GM11168 (cell line): ENCODE measurements around the gene DECR2.

Experiments used
- in situ Hi-C: fragments of 300-500 bp; cut with MboI; formaldehyde crosslinking; loops from one replicate; pipeline ENCODE4 v1.12.0; 2022; ENCODE audit warnings: low sequenced_read_pairs; ENCODE audit not compliant: unreplicated experiment

The DECR2 gene, protein sequence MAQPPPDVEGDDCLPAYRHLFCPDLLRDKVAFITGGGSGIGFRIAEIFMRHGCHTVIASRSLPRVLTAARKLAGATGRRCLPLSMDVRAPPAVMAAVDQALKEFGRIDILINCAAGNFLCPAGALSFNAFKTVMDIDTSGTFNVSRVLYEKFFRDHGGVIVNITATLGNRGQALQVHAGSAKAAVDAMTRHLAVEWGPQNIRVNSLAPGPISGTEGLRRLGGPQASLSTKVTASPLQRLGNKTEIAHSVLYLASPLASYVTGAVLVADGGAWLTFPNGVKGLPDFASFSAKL

DNA sequence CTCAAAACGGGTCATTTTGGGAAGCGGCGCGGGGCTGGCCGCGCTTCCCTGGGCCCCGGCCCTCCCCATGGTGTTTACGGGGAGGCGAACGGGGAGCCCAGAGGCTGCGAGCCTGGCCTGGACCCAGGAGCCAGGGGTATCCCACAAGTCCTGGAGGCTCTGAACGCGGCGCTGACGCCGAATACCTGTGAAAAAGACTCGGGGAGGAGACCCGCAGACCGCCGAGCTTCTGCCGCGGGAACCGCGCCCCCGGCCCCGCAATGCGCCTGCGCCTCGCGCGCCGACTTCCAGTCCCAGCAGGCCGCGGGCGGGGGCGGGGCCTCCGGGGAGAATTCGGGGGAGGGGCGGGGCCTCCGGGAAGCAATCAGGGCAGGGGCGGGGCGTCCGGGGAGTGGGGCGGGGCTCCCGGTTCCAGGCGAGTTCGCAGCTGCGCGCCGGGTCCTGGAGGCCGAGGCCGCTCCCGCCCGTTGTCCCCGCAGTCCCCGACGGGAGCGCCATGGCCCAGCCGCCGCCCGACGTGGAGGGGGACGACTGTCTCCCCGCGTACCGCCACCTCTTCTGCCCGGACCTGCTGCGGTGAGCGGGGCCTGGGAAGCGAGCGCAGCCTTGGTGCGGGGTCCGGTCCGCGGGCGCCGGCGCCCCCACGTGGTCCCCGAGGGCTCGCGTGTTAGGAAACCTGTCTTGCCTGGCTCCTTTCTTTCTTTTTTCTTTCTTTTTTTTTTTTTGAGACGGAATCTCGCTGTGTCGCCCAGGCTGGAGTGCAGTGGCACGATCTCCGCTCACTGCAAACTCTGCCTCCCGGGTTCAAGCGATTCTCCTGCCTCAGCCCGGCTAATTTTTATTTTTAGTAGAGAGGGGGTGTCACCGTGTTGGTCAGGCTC lies at the start of gene DECR2:
Gene DECR2, plus strand, starts transcription at position 418 of the 881 bp plus-strand sequence. Its CDS starts 79 bp downstream, at position 497.
- in situ Hi-C loops, result no loop called here

DNA sequence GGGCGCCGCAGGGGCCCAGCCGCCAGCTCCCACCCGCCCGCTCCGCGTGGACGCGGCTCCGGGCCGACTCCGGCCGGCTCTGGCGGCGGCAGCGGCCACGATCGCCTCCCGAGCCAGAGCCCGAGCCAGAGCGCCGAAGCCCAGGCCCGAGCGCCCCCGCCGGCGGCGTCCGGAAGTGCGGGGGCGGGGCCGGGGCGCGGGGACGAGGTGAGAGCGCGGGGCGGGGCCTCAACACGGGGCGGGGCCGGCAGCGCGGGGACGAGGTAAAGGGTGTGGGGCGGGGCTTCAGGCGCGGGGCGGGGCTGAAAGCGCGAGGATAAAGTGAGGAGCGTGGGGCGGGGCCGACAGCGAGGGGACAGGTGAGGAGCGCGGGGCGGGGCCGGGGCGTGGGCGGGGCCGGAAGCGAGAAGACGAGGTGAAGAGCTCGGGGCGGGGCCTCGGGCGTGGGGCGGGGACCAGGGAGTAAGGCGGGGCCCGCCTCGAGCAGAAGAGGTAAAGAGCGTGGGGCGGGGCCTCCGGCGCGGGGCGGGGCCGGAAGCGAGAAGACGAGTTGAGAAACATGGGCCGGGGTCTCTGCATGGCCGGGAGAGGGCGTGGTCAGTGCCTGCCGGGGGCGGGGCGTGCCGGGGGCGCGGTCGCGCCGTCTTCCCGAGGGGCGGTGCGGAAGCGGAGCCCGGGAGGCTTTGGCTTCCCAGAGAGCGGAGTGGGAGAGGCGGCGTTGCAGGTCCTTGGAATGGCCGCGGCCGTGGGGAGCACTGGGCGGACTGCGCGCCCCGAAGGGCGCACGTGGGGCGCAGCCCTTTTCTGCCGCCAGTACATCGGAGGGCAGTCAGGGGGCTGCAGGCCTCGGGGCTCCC lies 48.9 kb upstream of the DECR2 start, which contains the start of gene AXIN1:
Gene AXIN1, minus strand, starts transcription at position 177 of the 857 bp plus-strand sequence. CDS start 5,698 bp downstream, outside the sequence.
- in situ Hi-C loops, result no loop called here

DNA sequence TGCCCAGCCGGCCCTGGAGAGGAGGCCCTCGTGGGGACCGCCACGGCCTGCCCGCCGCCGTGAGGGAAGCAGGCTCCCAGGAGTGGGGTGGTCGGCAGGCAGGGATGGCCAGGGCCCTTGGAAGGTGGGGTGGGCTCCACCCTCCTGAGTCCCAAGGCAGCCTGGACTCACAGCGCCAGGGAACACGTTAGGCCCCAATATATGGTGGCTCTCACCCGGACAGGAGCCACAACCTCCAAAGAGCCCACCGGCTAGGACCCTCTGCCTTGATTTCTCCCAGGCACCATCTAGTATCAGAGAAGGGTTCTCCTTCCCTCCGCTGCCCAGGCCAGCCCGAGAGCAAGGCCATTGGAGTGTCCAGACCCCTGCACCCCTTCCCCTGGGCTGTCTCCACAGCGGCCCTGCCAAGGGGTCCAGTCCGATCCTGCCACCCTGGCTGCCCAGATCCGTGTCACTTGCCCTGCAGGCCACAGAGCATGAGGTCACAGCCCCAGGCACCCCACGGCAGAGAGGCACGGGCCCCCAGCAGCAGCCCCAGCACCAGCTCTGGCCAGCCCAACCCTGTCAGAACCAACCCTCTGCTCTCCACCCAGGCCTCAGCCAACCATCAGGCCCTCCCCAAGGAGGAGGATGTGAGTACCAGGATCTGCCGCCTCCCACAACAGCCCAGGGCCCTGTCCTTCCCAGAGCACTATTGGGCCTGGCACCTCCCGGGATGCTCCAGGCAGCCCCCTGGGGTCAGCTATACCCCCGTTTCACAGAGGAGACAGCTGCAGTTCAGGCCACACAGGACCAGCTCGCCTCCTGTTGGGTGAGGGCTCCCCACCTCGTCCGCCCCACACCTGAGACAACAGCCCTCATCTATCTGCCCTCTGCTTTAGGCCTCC lies 48.0 kb upstream of the DECR2 start:
- in situ Hi-C loops, result no loop called here

DNA sequence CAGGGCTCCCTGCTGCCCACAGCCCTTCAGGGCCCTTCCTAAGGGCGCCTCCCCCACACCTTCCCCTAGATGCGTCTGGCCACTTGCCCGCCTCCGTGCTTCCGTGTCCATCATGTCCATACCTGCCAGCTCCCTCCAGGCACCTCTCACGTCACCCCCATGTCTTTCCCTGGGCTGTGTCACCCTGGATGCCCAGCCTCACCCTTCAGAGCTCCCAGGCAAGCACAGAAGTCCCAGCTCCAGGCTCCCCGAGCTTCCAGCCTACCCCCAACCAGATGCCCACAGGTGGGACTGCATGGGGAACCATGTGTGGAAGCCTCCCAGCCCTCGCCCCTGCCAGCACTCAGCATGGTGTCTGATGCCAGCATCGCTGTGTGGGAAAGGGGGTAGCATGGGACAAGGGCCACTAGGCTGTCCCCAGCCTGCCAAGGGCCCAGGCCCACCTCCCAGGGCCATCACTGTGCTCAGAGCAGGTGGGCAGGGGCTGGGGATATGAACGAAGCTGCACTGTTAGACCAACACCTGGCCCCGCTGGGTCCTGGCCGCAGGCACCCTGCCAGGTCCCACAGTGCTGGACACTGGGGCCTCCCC lies 47.3 kb upstream of the DECR2 start:
- in situ Hi-C loops, result no loop called here

DNA sequence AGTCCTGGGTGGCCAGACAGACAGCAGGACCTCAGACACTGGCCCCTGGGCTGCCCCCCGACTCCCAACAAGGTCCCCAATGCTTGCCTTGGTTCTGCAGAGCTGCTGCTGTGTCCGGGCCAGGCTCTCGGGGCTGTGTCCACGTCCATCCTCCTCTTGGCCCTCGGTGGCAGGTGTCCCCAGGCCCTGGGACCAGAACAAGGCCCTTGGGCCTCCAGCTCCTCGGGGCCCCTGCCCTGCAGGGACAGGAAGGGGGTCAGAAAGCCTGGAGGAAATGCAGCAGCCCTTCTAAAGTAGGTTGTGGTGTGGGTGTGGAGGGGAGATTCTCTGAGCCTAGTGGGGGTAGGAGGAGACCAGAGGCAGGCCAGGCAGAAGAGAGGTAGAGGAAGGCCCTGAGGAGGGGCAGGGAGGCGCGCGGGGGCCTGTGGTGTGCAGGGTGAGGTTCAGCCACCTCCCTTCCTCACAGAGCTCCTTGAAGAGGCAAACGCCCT lies 46.7 kb upstream of the DECR2 start:
- in situ Hi-C loops, result no loop called here

DNA sequence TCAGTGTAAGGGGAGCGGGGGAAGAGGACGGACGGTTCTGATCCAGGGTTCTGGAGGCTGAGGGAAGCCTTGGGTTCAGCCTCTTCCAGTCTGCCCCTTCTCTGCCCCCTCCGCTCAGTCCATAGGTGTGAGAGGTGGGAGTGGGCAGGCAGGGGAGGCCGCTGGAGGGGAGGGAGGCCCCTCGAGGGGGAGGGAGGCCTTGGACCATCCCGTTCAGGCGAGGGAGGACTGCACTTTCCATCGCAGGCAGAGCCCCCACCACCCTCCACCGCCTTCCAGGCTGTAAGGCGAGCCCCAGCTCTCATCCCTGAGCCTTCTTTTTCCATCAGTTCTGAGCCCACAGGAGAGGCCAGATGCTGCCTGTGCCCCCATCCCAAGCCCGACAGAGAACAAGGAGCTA lies 44.9 kb upstream of the DECR2 start:
- in situ Hi-C loops, result no loop called here

DNA sequence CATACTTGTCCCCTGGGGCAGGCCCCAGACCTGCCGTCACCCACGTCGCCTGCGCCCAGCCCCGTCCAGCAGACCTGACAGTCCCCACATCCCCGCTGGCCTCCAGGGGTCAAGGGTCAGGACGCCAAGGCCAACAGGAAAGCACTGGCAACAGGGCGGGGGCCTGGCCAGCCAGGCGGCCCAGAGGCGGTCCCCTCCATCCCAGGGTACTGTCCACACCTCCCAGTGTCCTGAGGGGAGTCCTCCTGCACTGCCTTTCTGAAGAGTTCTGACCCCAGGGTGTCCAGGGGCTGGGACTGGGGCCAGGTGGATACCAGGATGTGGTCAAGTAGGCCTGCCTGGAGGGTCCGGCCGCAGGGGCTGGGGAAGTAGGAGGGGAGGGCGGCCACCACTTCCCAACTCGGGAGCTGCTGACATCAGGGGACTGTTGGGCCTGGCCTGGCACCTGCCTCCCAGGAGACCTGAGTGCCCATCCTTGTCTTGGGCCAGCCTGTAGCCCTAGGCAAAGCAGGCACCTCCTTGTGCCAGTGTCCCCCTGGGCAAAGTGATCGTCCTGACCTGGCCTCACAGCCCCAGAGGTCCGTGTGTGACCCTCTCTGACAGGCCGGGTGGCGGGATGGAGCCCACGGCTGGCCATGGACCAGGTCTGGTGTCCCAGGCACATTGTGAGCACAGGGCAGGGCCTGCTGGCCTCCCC lies 42.5 kb upstream of the DECR2 start:
- in situ Hi-C loops, result no loop called here

DNA sequence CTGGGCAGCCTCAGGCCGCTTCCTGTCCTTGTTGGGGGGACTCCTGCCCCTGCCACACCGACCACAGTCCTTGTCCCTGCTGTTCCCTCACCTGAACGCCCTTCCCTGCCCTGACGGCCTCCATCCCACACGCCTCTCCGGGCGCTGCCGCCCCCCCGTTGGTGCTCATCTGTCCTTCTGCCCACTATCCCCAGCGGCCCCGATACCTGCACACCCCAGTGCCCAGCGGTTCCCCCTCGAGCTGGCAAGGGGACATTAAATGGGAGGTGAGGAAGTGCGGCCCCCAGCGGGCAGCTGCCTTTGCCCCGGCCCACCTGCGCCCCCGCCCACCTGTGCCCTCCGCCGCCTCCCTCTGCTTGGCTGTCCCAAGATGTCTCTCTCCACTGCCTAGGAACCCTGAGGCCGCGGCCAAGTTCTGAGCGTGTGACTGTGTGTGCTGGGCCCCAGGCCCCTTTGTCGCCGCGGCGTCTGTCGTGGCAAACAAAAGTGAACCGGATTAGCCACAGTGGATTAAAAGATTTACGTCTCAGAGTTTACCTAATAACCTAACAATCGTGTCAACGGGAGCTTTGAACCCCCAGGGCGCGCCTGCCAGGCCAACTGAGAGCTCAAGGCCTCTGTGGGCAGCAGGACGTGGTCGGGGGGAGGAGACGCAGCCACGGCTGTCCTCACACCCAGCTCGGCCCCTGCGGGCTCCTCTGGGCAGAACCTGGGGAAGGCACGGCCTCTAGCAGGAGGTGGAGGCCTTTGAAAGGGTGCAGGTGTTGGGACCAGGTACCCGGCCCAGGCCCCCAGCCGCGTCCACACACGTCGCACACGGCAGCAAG lies 41.6 kb upstream of the DECR2 start:
- in situ Hi-C loops, result loop anchor here (10.0 kb wide), 1 partner anchor 135 kb away; the partner anchor contains the start of gene LUC7L

DNA sequence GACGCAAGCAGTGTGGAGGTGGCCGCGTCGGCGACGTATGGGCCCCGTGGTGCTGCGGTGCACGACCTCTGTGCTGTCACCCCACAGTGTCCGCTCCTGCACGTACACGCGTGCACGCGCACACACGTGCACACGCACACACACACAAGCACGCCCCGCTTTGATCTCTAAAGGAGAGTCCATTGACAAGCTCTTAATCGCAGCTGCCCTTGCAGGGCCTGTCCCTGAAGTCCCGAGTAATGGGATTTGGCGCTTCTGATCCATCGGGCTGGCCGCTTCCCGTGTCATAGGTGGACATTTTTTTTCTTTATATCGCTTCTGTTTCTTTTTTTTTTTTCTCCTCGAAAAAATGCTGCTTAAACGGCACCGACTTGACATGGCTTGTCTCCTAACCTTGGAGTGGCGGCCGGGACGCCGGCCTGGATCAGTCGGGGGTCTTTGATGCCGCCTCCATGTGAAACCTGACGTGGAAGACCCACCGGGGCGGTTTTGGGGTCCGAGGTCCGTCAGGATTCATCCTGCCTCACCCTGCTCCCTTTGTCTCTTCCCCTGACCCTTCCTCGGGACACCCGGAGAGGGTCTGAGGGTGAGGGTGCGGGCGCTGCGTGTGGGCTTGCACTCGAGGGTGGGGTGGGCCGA lies 40.9 kb upstream of the DECR2 start:
- in situ Hi-C loops, result loop anchor here (10.0 kb wide), 1 partner anchor 136 kb away; the partner anchor contains the start of gene LUC7L

DNA sequence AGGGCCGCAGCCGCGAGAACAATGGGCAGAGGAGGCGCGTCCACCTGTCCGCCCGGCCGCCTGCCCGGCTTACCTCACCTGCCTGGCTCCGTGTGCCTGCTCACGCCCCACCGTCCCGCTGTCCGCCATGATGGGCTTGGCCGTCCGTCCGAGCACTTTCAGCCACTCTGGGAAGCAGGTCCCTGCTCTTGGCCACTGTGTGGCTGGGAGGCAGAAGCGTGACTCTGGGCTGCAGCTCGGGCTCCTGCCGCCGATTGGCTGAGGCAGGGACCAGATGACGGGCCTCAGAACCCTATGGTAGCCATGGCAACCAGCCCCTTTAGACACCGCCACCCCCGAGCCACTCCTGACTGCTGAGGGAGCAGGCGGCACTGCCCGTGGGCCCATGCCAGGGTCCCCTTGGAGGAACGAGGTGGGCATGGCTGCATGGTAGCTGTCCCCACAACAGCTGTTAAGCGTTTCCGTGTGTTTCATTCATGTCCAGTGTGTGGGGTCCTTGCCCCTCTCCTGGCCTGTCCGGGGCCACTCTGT lies 40.3 kb upstream of the DECR2 start:
- in situ Hi-C loops, result loop anchor here (10.0 kb wide), 1 partner anchor 137 kb away; the partner anchor contains the start of gene LUC7L

DNA sequence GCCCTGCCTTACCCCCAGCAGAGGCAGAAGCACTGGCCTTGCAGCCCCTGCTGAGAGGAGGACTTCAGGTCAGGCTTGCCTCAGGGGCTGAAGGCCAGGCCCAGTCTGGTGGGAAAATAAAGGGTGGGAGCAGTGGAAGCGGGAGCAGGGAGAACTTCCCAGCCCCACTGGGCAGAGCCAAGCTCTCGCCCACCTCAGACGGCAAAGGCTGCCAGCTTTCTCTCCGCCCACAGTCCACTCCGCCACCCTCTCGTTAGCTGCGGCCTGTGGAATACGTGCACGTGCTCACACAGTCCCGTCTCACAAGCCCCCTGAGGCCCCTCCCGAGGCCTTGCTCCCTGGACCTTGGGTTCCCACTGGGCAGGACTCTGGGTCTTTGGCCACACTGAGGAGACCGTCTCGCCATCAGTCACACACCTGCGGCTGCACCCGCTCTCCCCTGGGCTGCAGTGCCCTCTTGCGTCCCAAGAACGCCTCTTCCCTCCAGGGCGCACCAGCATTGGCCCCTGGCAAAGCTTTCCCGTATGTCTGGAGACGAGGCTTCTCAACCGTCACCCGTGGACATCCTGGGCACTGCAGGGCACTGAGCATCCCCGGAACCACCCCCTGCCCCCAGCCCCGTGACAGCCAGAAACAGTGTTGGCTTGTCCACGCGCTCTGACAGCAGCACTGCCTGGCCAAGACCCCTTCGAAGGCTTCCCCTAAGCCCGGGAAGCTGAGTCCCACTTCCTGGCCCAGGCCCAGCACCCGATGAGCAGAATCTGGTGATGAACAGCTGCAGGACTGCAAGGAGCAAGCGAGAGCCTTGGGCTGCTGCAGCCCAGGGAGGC lies 39.6 kb upstream of the DECR2 start:
- in situ Hi-C loops, result loop anchor here (10.0 kb wide), 1 partner anchor 137 kb away; the partner anchor contains the start of gene LUC7L

DNA sequence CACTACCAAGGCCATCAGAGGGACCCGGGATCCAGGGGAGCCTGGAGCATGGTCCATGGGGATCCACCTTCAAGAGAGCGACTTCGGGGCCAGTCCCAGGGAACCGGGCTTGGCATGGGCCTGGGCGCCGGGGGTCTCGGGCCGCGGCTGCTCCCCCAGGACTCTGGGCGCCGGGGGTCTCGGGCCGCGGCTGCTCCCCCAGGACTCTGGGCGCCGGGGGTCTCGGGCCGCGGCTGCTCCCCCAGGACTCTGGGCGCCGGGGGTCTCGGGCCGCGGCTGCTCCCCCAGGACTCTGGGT lies 39.0 kb upstream of the DECR2 start:
- in situ Hi-C loops, result loop anchor here (10.0 kb wide), 1 partner anchor 138 kb away; the partner anchor contains the start of gene LUC7L

DNA sequence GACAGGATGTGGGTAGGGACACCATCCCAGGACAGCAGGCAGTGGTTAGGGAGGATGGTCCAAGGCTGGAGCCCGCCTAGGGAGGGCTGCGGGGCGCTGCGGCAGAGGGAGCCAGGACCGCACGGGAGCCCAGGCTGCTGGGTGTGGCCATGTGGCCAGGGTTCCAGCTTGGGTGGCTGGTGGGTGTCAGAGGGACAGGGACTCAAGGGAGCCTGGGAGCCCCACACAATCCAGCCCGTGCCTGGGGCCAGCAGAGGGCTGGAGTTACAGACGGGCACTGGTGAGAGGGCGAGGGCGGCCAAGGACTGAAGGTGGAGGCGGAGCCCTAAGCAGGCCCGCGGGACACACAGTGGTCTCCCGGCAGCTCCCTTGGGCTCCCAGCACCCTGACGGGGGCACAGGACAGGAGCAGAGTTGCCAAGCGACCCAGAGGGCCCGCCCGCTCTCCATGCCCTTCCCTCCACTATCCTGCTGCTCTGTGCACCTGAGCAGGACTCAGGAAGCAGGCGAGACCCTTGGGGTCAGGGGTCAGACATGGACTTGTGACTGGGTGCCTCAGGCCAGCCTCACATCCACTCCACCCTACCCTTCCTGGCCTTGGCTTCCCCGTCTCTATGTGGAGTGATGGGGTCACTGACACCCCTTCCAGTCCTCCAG lies 38.4 kb upstream of the DECR2 start:
- in situ Hi-C loops, result loop anchor here (10.0 kb wide), 1 partner anchor 138 kb away; the partner anchor contains the start of gene LUC7L

DNA sequence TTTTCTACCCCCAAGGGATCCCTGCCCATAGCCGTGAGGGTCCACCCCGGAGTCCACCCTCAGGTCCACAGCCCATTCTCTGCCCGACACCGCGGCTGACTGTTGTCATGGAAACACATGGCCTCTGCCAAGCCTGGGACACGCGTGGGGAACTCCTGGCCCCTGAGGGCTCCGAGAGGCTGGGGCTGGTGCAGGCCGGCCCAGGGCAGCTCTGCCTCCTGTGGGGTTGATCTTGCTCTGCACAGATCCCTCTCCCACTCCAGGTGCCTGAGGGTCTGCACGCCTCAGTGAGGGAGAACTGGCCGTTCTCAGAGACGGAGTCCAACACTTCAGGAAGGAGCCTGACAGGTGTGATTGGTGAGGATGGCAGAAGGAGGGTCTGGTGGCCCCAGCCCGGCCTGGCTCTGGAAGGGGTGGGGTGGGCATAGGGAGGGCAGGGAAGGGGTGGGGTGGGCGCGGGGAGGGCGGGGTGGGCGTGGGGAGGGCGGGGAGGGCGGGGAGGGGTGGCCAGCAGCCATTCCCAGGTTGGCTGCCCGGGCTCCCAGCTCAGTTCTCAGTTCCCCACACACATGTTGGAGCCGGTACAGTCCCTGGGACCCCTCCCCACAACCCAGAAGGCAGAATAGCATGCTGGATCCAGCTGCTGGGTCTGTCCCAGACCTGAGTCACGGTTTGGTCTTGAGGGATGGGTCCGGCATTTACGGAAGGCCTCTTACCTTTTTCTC lies 37.8 kb upstream of the DECR2 start:
- in situ Hi-C loops, result loop anchor here (10.0 kb wide), 1 partner anchor 139 kb away; the partner anchor contains the start of gene LUC7L
